HG03575 (cell line): ENCODE results near the gene PPIP5K1.

Experiments used
- ATAC-seq: cut with Tn5 transposase; IDR thresholded peaks from one replicate; pipeline ENCODE4 v1.9.1; 2021; ENCODE audit not compliant: unreplicated experiment, insufficient number of reproducible peaks, low FRiP score; ENCODE audit errors: extremely low read depth

The PPIP5K1 gene

GRCh38 chr15:43505738-43506137 lies 84.3 kb downstream of the PPIP5K1 start:
- no peak for ATAC-seq

GRCh38 chr15:43499635-43500034 lies 90.4 kb downstream of the PPIP5K1 start:
- ATAC-seq = no peak

- no peak for ATAC-seq
Measured at GRCh38 chr15:43498990-43499389, 91.0 kb downstream of the PPIP5K1 start.

GRCh38 chr15:43493703-43494472 lies 96.1 kb downstream of the PPIP5K1 start:
- ATAC-seq = no peak

GRCh38 chr15:43492673-43493601 lies 97.1 kb downstream of the PPIP5K1 start, which contains the start of gene TP53BP1:
Gene TP53BP1, minus strand, starts transcription at chr15:43493156. Its CDS starts 113 bp downstream, at chr15:43493043.
- no peak for ATAC-seq

GRCh38 chr15:43492266-43492665 lies 97.7 kb downstream of the PPIP5K1 start:
- ATAC-seq = no peak

GRCh38 chr15:43489191-43489590 lies 100.8 kb downstream of the PPIP5K1 start:
- no peak for ATAC-seq

GRCh38 chr15:43488790-43489189 lies 101.2 kb downstream of the PPIP5K1 start:
- ATAC-seq = no peak

- no peak for ATAC-seq
Measured at GRCh38 chr15:43487271-43487895, 102.6 kb downstream of the PPIP5K1 start.

GRCh38 chr15:43484455-43484854 lies 105.6 kb downstream of the PPIP5K1 start:
- no peak for ATAC-seq
